OCI-LY1 (cell line): ENCODE data around the gene FBXW11.

Experiments
- H2AFZ ChIP-seq: fragments of 200-600 bp; sonication (generic), shearing (Covaris generic); 2 replicates; pipeline ENCODE4 v1.6.0; 2014; ENCODE audit warnings: antibody characterized with exemption, mild to moderate bottlenecking, low read length
- H3F3A ChIP-seq: fragments of 200-600 bp; sonication (generic), shearing (Covaris generic); 2 replicates; pipeline ENCODE4 v1.6.0; 2014; ENCODE audit warnings: mild to moderate bottlenecking, antibody characterized with exemption, low read length, moderate library complexity; ENCODE audit not compliant: insufficient read depth
- H3K27ac ChIP-seq: fragments of 200-600 bp; sonication (generic); 2 replicates; pipeline ENCODE4 v1.5.1; 2014; ENCODE audit warnings: low read length, mixed run types, mild to moderate bottlenecking, low read depth; ENCODE audit not compliant: poor library complexity, severe bottlenecking
- H3K27me3 ChIP-seq: fragments of 200-600 bp; sonication (generic); 2 replicates; pipeline ENCODE4 v1.6.0; 2014; ENCODE audit warnings: antibody characterized with exemption, mild to moderate bottlenecking, low read length, moderate library complexity; ENCODE audit not compliant: insufficient read depth
- H3K36me3 ChIP-seq: fragments of 200-600 bp; sonication (generic); 2 replicates; pipeline ENCODE4 v1.6.1; 2014; ENCODE audit warnings: mild to moderate bottlenecking, antibody characterized with exemption, low read length, moderate library complexity, mixed read lengths; ENCODE audit not compliant: insufficient read depth
- H3K4me1 ChIP-seq: fragments of 200-600 bp; sonication (generic); 2 replicates; pipeline ENCODE4 v1.5.1; 2014; ENCODE audit warnings: mild to moderate bottlenecking, low read length, moderate library complexity; ENCODE audit not compliant: insufficient read depth, severe bottlenecking
- H3K4me2 ChIP-seq: fragments of 200-600 bp; sonication (generic), shearing (Covaris generic); 2 replicates; pipeline ENCODE4 v1.6.1; 2014; ENCODE audit warnings: low read length
- H3K4me3 ChIP-seq: fragments of 200-600 bp; sonication (generic); 2 replicates; pipeline ENCODE4 v1.5.1; 2014; ENCODE audit warnings: low read length, low read depth, mild to moderate bottlenecking, mixed read lengths; ENCODE audit not compliant: poor library complexity, severe bottlenecking
- H3K79me2 ChIP-seq: fragments of 200-600 bp; shearing (Covaris generic); 2 replicates; pipeline ENCODE4 v1.6.1; 2016; ENCODE audit warnings: mixed run types, low read length, mixed read lengths; ENCODE audit not compliant: insufficient read depth
- H3K9ac ChIP-seq: fragments of 200-600 bp; sonication (generic), shearing (Covaris generic); 2 replicates; pipeline ENCODE4 v1.6.1; 2014; ENCODE audit warnings: mild to moderate bottlenecking, low read length, mixed read lengths
- H3K9me2 ChIP-seq: fragments of 200-600 bp; sonication (generic), shearing (Covaris generic); 2 replicates; pipeline ENCODE4 v1.6.1; 2014; ENCODE audit warnings: low read depth, mild to moderate bottlenecking, low read length, mixed read lengths
- H3K9me3 ChIP-seq: fragments of 200-600 bp; shearing (Covaris generic); 2 replicates; pipeline ENCODE4 v1.6.1; 2014; ENCODE audit warnings: low read length, mixed read lengths
- H4K20me1 ChIP-seq: fragments of 200-600 bp; sonication (generic), shearing (Covaris generic); 2 replicates; pipeline ENCODE4 v1.6.0; 2016; ENCODE audit warnings: mild to moderate bottlenecking, low read length; ENCODE audit not compliant: insufficient read depth
- EZH2 ChIP-seq: fragments of 200-600 bp; sonication (generic), shearing (Covaris generic); IDR thresholded peaks from 2 replicates; pipeline ENCODE4 v1.8.0; 2017; ENCODE audit warnings: borderline replicate concordance, mixed run types, mild to moderate bottlenecking, antibody characterized with exemption, low read length, moderate library complexity, mixed read lengths
- TF ChIP-seq, protein P1 (sequence below): fragments of 200-600 bp; sonication (generic), shearing (Covaris generic); IDR thresholded peaks from 2 replicates; pipeline ENCODE4 v1.5.1; 2017; ENCODE audit warnings: mild to moderate bottlenecking, antibody characterized with exemption, low read length, moderate library complexity, mixed read lengths

The FBXW11 gene

GRCh38 chr5:171965745-171966144 lies 40.7 kb downstream of the FBXW11 start:
- no peaks in the 10 kb centered on the region for H3K9me2 ChIP-seq
- no peak overlapping the region for H3K4me3 ChIP-seq
- peaks cover 7% of the 10 kb centered on the region; the same call in 1 of the 2 replicates for H3K9me3 ChIP-seq
- H2AFZ ChIP-seq, result no peak overlapping the region
- no peaks in the 10 kb centered on the region for H4K20me1 ChIP-seq
- no peak for TF ChIP-seq EZH2
- TF ChIP-seq, protein P1, sequence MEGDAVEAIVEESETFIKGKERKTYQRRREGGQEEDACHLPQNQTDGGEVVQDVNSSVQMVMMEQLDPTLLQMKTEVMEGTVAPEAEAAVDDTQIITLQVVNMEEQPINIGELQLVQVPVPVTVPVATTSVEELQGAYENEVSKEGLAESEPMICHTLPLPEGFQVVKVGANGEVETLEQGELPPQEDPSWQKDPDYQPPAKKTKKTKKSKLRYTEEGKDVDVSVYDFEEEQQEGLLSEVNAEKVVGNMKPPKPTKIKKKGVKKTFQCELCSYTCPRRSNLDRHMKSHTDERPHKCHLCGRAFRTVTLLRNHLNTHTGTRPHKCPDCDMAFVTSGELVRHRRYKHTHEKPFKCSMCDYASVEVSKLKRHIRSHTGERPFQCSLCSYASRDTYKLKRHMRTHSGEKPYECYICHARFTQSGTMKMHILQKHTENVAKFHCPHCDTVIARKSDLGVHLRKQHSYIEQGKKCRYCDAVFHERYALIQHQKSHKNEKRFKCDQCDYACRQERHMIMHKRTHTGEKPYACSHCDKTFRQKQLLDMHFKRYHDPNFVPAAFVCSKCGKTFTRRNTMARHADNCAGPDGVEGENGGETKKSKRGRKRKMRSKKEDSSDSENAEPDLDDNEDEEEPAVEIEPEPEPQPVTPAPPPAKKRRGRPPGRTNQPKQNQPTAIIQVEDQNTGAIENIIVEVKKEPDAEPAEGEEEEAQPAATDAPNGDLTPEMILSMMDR, result no peak
- no peak overlapping the region for H3K9ac ChIP-seq
- H3K27me3 ChIP-seq, result no peaks in the 10 kb centered on the region
- no peaks in the 10 kb centered on the region for H3F3A ChIP-seq
- peaks cover 7% of the 10 kb centered on the region; the same call in 1 of the 2 replicates for H3K36me3 ChIP-seq
- H3K4me2 ChIP-seq, result no peak overlapping the region
- no peak overlapping the region for H3K27ac ChIP-seq
- H3K4me1 ChIP-seq, result peaks cover 26% of the 10 kb centered on the region
- peaks cover 23% of the 10 kb centered on the region for H3K79me2 ChIP-seq

- Histone ChIP-seq H2AFZ (no peak overlapping the region), H3K36me3 (no peaks in the 10 kb centered on the region), H4K20me1 (no peaks in the 10 kb centered on the region), H3K4me3 (no peak overlapping the region), H3F3A (no peaks in the 10 kb centered on the region), H3K27me3 (no peaks in the 10 kb centered on the region), H3K9ac (no peak overlapping the region), H3K79me2 (peaks cover 22% of the 10 kb centered on the region), H3K9me2 (no peaks in the 10 kb centered on the region), H3K9me3 (no peaks in the 10 kb centered on the region), H3K27ac (no peak overlapping the region), H3K4me1 (peaks cover 14% of the 10 kb centered on the region), H3K4me2 (no peak overlapping the region)
- TF ChIP-seq EZH2, result no peak
- TF ChIP-seq, protein P1, result no peak
These were observed 43.0 kb downstream of the FBXW11 start for GRCh38 chr5:171963416-171963815.

DNA sequence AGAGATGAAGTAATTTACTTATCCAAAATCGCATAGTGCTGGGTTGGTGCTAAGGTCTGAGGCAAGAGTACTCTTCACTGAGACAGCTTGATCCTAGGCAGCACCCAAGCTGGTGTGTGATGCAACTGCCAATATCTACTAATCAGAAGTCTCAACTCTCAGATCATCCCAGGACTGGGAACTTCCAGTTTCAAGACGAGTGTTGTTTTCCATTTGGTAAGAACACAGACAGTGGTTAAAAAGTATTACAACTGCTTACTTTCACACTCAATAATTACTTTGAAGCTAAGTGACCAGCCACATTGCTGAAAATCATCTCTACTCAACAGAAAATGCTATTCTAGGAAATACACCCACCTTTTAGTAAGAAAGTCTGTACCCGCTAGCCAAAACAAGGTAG lies 45.3 kb downstream of the FBXW11 start:
- H3F3A ChIP-seq, result no peaks in the 10 kb centered on the region
- no peak overlapping the region for H3K4me3 ChIP-seq
- no peaks in the 10 kb centered on the region for H3K36me3 ChIP-seq
- no peak overlapping the region for H3K4me2 ChIP-seq
- H3K27me3 ChIP-seq, result no peaks in the 10 kb centered on the region
- no peak overlapping the region for H3K27ac ChIP-seq
- no peak overlapping the region for H2AFZ ChIP-seq
- H3K4me1 ChIP-seq, result peaks cover 20% of the 10 kb centered on the region
- TF ChIP-seq EZH2, result no peak
- H4K20me1 ChIP-seq, result no peaks in the 10 kb centered on the region
- no peaks in the 10 kb centered on the region for H3K9me3 ChIP-seq
- no peaks in the 10 kb centered on the region for H3K9me2 ChIP-seq
- H3K79me2 ChIP-seq, result peaks cover 34% of the 10 kb centered on the region
- no peak overlapping the region for H3K9ac ChIP-seq

GRCh38 chr5:171957591-171958251 lies 48.7 kb downstream of the FBXW11 start:
- H3K27ac ChIP-seq, result peak overlapping the region; percentile 13
- no peak overlapping the region for H3K4me2 ChIP-seq
- no peak overlapping the region for H2AFZ ChIP-seq
- TF ChIP-seq EZH2, result no peak
- TF ChIP-seq, protein P1, result no peak
- no peaks in the 10 kb centered on the region for H3K36me3 ChIP-seq
- H3K9ac ChIP-seq, result no peak overlapping the region
- H3K4me1 ChIP-seq, result peaks cover 15% of the 10 kb centered on the region
- no peaks in the 10 kb centered on the region for H3K27me3 ChIP-seq
- H4K20me1 ChIP-seq, result no peaks in the 10 kb centered on the region
- H3K9me3 ChIP-seq, result no peaks in the 10 kb centered on the region
- H3K9me2 ChIP-seq, result no peaks in the 10 kb centered on the region
- peaks cover 57% of the 10 kb centered on the region for H3K79me2 ChIP-seq
- H3K4me3 ChIP-seq, result no peak overlapping the region
- H3F3A ChIP-seq, result no peaks in the 10 kb centered on the region
